Measurements from ENCODE around the gene RAB42. TPM values are rescaled to one million over a fixed set of nuclear protein-coding genes. Genes with fewer than 3 reads are reported as not detected.
"Not testable (repeated sequence)": the region's sequence is repeated elsewhere in the genome, so short reads cannot be mapped to it uniquely, and the experiment has no call there.

Gene RAB42
- total RNA-seq = 1 to 10 TPM; 3.5 to 4.2 TPM
- long read RNA-seq, donor 1, partial matches to known transcripts = 0 of 3 reads
- long read RNA-seq, donor 1, other reads (novel, unspliced or antisense) = 0 of 3 reads
- long read RNA-seq, donor 2, partial matches to known transcripts = 1 of 4 reads
- long read RNA-seq, donor 2, other reads (novel, unspliced or antisense) = 0 of 4 reads

GRCh38 chr1:28591708-28592320 lies at the start of gene RAB42:
RAB42 (plus strand) TSS chr1:28592265; CDS start chr1:28592512, 247 bp downstream.
- DNase-seq (ENCODE audit: low spot score) = peak; percentile 82
- intact Hi-C loops (cut with DNase I) = no loop called here

- intact Hi-C loops (cut with DNase I) = no loop called here
- no peak for DNase-seq (ENCODE audit: low spot score)
These were observed 46.8 kb upstream of the RAB42 start for GRCh38 chr1:28545246-28545628.

- intact Hi-C loops (cut with DNase I) = no loop called here
- DNase-seq (ENCODE audit: low spot score) = no peak
These were observed 43.7 kb upstream of the RAB42 start for GRCh38 chr1:28548318-28548717.

GRCh38 chr1:28551381-28551780 lies 40.7 kb upstream of the RAB42 start:
- intact Hi-C loops (cut with DNase I) = no loop called here
- DNase-seq (ENCODE audit: low spot score) = no peak

- DNase-seq (ENCODE audit: low spot score) = peak; percentile 99
- intact Hi-C loops (cut with DNase I) = no loop called here
These were observed 39.1 kb upstream of the RAB42 start, which contains the start of gene TRNAU1AP for GRCh38 chr1:28552758-28553663. TRNAU1AP (plus strand) TSS chr1:28553085; CDS start chr1:28553111, 26 bp downstream.

- intact Hi-C loops (cut with DNase I) = no loop called here
These were observed 31.2 kb upstream of the RAB42 start for GRCh38 chr1:28560886-28561285.

GRCh38 chr1:28564310-28564709 lies 27.8 kb upstream of the RAB42 start:
- intact Hi-C loops (cut with DNase I) = no loop called here
- no peak for DNase-seq (ENCODE audit: low spot score)

More at GRCh38 chr1:28560886-28561285, 31.2 kb upstream of the RAB42 start:
- DNase-seq (ENCODE audit: low spot score) = no peak

- intact Hi-C loops (cut with DNase I) = no loop called here
- DNase-seq (ENCODE audit: low spot score) = no peak
These were observed 27.0 kb upstream of the RAB42 start for GRCh38 chr1:28565040-28565439.

- no peak for DNase-seq (ENCODE audit: low spot score)
- intact Hi-C loops (cut with DNase I) = no loop called here
These were observed 26.3 kb upstream of the RAB42 start for GRCh38 chr1:28565726-28566125.

GRCh38 chr1:28566931-28567330 lies 25.1 kb upstream of the RAB42 start:
- no peak for DNase-seq (ENCODE audit: low spot score)
- intact Hi-C loops (cut with DNase I) = no loop called here

GRCh38 chr1:28571911-28572310 lies 20.2 kb upstream of the RAB42 start:
- intact Hi-C loops (cut with DNase I) = no loop called here
- no peak for DNase-seq (ENCODE audit: low spot score)

- intact Hi-C loops (cut with DNase I); DNase-seq (ENCODE audit: low spot score): not testable (repeated sequence)
These were observed 19.2 kb upstream of the RAB42 start for GRCh38 chr1:28572891-28573290.

GRCh38 chr1:28573564-28573963 lies 18.5 kb upstream of the RAB42 start:
- intact Hi-C loops (cut with DNase I) = no loop called here
- no peak for DNase-seq (ENCODE audit: low spot score)

- DNase-seq (ENCODE audit: low spot score) = no peak
- intact Hi-C loops (cut with DNase I) = no loop called here
These were observed 14.9 kb upstream of the RAB42 start for GRCh38 chr1:28577052-28577678.

GRCh38 chr1:28577738-28578536 lies 14.1 kb upstream of the RAB42 start:
- no peak for DNase-seq (ENCODE audit: low spot score)
- intact Hi-C loops (cut with DNase I) = no loop called here

- intact Hi-C loops (cut with DNase I) = no loop called here
- DNase-seq (ENCODE audit: low spot score) = no peak
These were observed 13.3 kb upstream of the RAB42 start for GRCh38 chr1:28578696-28579218.

GRCh38 chr1:28579401-28579800 lies 12.7 kb upstream of the RAB42 start:
- intact Hi-C loops (cut with DNase I) = no loop called here
- DNase-seq (ENCODE audit: low spot score) = no peak

GRCh38 chr1:28580722-28581530 lies 11.1 kb upstream of the RAB42 start:
- intact Hi-C loops (cut with DNase I) = no loop called here
- DNase-seq (ENCODE audit: low spot score) = peak; percentile 81

All from posterior vena cava (tissue), 2 donors.